Measurements from ENCODE around the gene ROR2. TPM values are rescaled to one million over a fixed set of nuclear protein-coding genes. Genes with fewer than 3 reads are reported as not detected.
A peak's percentile ranks its signal among the peaks of the same experiment; 100 is the strongest.

ROR2 gene
- total and polyA plus RNA-seq, 2 of the 8 experiments (the other 6 are each of a cell fraction or from before 2014, with no cell fraction given) = 2.7 to 4.3 TPM

- H2AK5ac ChIP-seq (ENCODE audit: low read depth, low read length) = no peak overlapping the region
- no peak overlapping the region for H3K4ac ChIP-seq (replicated peaks; ENCODE audit: insufficient read length, low read depth, low read length)
- H2BK15ac ChIP-seq (ENCODE audit: low read length) = no peak overlapping the region
- 81% methylated on average over 13 of the region's 13 CpGs; no CpG with 5 or more reads in 1 of the 2 experiments for WGBS, 2 experiments (ENCODE audit: extremely low coverage in 1 of 2, insufficient coverage in 1 of 2, insufficient read length in 1 of 2, insufficient replicate concordance in 2 of 2, low coverage in 1 of 2, low lambda C conversion rate in 2 of 2, missing lambda C conversion rate in 1 of 2)
- peaks cover 0 to 9% (median 6%) of the 10 kb centered on the region in 4 experiments; a peak in 5 of 7 replicates for H3K4me1 ChIP-seq (replicated peaks in 1 of 4; ENCODE audit: control insufficient read depth in 3 of 4, insufficient read depth in 4 of 4, low read length in 3 of 4)
- H3K9me3 ChIP-seq (ENCODE audit: insufficient read depth in 2 of 2, low read depth in 1 of 2, low read length in 1 of 2) = no peaks in the 10 kb centered on the region
- no peaks in the 10 kb centered on the region for H3K79me2 ChIP-seq (ENCODE audit: control insufficient read depth in 1 of 2, insufficient read depth in 2 of 2, low read length in 2 of 2)
- no peak overlapping the region for H3K14ac ChIP-seq (ENCODE audit: insufficient read length)
- no peak overlapping the region for H3K4me2 ChIP-seq (ENCODE audit: insufficient read depth in 1 of 2, low read depth in 2 of 2, low read length in 2 of 2)
- H4K5ac ChIP-seq (ENCODE audit: insufficient read length, low read depth, low read length) = no peak overlapping the region
- no peaks in the 10 kb centered on the region for H3K27me3 ChIP-seq (replicated peaks in 1 of 4; ENCODE audit: control insufficient read depth in 3 of 4, extremely low read depth in 1 of 4, insufficient read depth in 3 of 4, low read length in 3 of 4)
- no peak overlapping the region for H3K27ac ChIP-seq (ENCODE audit: low read depth, low read length)
- H3K23ac ChIP-seq (ENCODE audit: insufficient read length) = no peak overlapping the region
- ChIA-PET CTCF (ENCODE audit: partially characterized antibody) (interaction anchor here (0.7 to 1.1 kb wide), 2 partner anchors 62 to 110 kb away, joined by 3 to 4 read pairs; no protein-coding TSS in a partner anchor), POLR2A (ENCODE audit: partially characterized antibody) (no interaction called here)
- H2BK20ac ChIP-seq (ENCODE audit: low read length) = no peak overlapping the region
- H2BK120ac ChIP-seq (replicated peaks; ENCODE audit: low read depth, low read length) = no peak overlapping the region
- H4K20me1 ChIP-seq (replicated peaks in 1 of 2; ENCODE audit: control insufficient read depth in 1 of 2, insufficient read depth in 2 of 2, low read length in 2 of 2) = peaks cover 0 to 4% of the 10 kb centered on the region in 2 experiments
- no peak overlapping the region for H3K56ac ChIP-seq (replicated peaks; ENCODE audit: insufficient read length, low read depth, low read length)
- no peak overlapping the region for H2BK5ac ChIP-seq (ENCODE audit: low read depth, low read length)
- H3K4me3 ChIP-seq (ENCODE audit: extremely low read depth in 1 of 4, insufficient read depth in 2 of 4, low read depth in 3 of 4, low read length in 4 of 4) = no peak overlapping the region
- H3K36me3 ChIP-seq (ENCODE audit: control insufficient read depth in 2 of 4, insufficient read depth in 4 of 4, low read length in 3 of 4) = no peaks in the 10 kb centered on the region
- H2AFZ ChIP-seq (ENCODE audit: low read length) = no peak overlapping the region
- no peak overlapping the region for H3K9ac ChIP-seq (replicated peaks in 1 of 4; ENCODE audit: extremely low read depth in 1 of 4, low read depth in 3 of 4, low read length in 3 of 4)
- no peak for FAIRE-seq
- H2BK12ac ChIP-seq (ENCODE audit: low read depth, low read length) = no peak overlapping the region
- no peak overlapping the region for H4K8ac ChIP-seq (ENCODE audit: extremely low read depth, insufficient read depth, low read length)
- peaks cover 4% of the 10 kb centered on the region; the same call in 1 of the 2 replicates for H3K23me2 ChIP-seq (ENCODE audit: low read depth, low read length)
- H3K18ac ChIP-seq (ENCODE audit: extremely low read depth, low read length) = 0 out of 2 replicates have a peak overlapping the region, but pooled peaks have one; percentile 28
- no peak for DNase-seq (ENCODE audit: low read depth in 1 of 2, low spot score in 2 of 2)
- H3K79me1 ChIP-seq (ENCODE audit: low read depth, low read length) = no peaks in the 10 kb centered on the region
- no peak overlapping the region for H4K91ac ChIP-seq (replicated peaks; ENCODE audit: insufficient read length, low read length)
- TF ChIP-seq CHD2 (IDR thresholded peaks at IDR 0.05; ENCODE audit: low read length) (no peak), SUZ12 (IDR thresholded peaks at IDR 0.05; ENCODE audit: low read length) (no peak), RAD21 (IDR thresholded peaks at IDR 0.05 in 1 of 2, conservative IDR thresholded peaks at IDR 0.05 in 1 of 2; ENCODE audit: low read depth in 2 of 2, low read length in 2 of 2) (no peak), TBP (IDR thresholded peaks at IDR 0.05; ENCODE audit: low read depth, low read length) (no peak), FOSL1 (IDR thresholded peaks at IDR 0.05; ENCODE audit: insufficient read depth, low read depth, low read length) (no peak), CHD1 (IDR thresholded peaks at IDR 0.05; ENCODE audit: low read depth, low read length) (no peak), TEAD4 (IDR thresholded peaks at IDR 0.05; ENCODE audit: low read depth, low read length) (no peak), POLR2A (IDR thresholded peaks at IDR 0.05; ENCODE audit: control extremely low read depth in 1 of 2, low read depth in 2 of 2, low read length in 2 of 2) (no peak), EP300 (IDR thresholded peaks at IDR 0.05; ENCODE audit: borderline replicate concordance in 1 of 2, low read depth in 2 of 2, low read length in 2 of 2) (no peak), BRCA1 (IDR thresholded peaks at IDR 0.05; ENCODE audit: low read depth, low read length) (no peak), SP2 (IDR thresholded peaks at IDR 0.05; ENCODE audit: low read length) (no peak), RFX5 (IDR thresholded peaks at IDR 0.05; ENCODE audit: borderline replicate concordance, low read depth, low read length) (no peak), POU5F1 (IDR thresholded peaks at IDR 0.05; ENCODE audit: low read depth, low read length) (no peak), KDM1A (IDR thresholded peaks at IDR 0.05; ENCODE audit: borderline replicate concordance, low read length) (no peak), RBBP5 (IDR thresholded peaks at IDR 0.05; ENCODE audit: borderline replicate concordance, low read depth, low read length) (no peak)
Measured at GRCh38 chr9:91844190-91844589, 105.8 kb downstream of the ROR2 start.

Data from H1 (cell line).